NOMO-1 treated with dmso at 0.1 percent for 144 hours (cell line): ENCODE data around the gene PRDX6.
"Not testable (repeated sequence)": the region's sequence is repeated elsewhere in the genome, so short reads cannot be mapped to it uniquely, and the experiment has no call there.

Experiments
- DNase-seq: peaks from one replicate; lab custom pipeline; 2025; ENCODE audit not compliant: unreplicated experiment; lab: John Stamatoyannopoulos, UW

Gene PRDX6

GRCh38 chr1:173495609-173496267, 18.6 kb downstream of the PRDX6 start:
- DNase-seq, result no peak

GRCh38 chr1:173496757-173497320, 19.7 kb downstream of the PRDX6 start:
- DNase-seq, result no peak

DNA sequence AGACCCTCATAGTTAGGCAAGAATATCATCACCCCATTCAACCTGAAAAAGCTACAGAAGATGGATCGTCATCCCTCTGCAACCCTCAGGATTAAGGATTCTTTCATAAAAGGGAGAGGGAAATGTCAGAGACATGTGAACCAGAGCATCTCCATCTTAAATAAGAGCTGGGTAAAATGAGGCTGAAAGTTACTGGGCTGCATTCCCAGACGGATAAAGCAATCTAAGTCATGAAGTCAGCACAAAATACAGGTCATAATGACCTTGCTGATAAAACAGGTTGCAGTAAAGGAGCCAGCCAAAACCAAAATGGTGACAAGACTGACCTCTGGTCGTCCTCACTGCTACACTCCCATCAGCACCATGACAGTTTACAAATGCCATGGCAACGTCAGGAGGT, 22.6 kb downstream of the PRDX6 start:
- DNase-seq, result no peak

- no peak for DNase-seq
Measured at GRCh38 chr1:173502104-173502503, 25.0 kb downstream of the PRDX6 start.

DNA sequence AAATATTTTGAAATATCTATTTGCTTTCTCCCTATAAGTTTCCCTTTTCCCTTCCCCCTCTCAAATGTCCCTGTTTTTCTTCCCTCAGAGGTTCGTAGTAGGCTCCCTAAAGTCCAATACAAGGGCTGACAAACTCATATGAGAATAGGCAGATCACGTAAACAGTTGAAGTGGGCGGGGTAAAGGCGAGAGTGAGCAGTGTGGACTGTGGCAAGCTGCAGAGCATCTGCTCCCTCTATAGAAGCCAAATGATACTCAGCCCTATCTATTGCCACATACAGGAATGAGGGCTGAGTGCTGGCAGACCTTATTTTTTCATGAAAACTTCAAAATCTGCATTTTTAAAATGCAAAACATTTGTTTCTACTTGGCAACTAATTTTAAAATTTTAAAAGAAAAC, 26.3 kb downstream of the PRDX6 start:
- no peak for DNase-seq

GRCh38 chr1:173504268-173504667, 27.1 kb downstream of the PRDX6 start:
- no peak for DNase-seq

DNA sequence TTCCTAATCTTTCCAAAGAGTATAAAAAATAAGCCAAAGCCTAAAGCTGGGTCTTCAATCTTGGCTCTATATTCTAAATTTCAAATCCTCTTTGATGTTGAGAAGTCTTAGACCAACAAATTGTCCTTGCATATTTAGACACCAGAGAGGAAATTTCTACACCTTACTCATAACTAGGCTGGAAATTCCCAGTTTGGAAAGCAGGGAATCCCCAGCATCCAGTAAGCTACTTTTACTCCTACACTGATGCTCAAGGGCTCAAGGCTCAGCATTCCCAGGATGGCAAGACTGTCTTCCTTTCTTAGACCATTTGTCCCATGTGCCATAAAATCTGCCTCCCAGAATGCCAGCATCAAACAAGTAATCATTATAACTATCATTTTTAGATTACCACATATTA, 28.3 kb downstream of the PRDX6 start:
- no peak for DNase-seq

- DNase-seq, result no peak
Measured at GRCh38 chr1:173506437-173506836, 29.3 kb downstream of the PRDX6 start.

DNA sequence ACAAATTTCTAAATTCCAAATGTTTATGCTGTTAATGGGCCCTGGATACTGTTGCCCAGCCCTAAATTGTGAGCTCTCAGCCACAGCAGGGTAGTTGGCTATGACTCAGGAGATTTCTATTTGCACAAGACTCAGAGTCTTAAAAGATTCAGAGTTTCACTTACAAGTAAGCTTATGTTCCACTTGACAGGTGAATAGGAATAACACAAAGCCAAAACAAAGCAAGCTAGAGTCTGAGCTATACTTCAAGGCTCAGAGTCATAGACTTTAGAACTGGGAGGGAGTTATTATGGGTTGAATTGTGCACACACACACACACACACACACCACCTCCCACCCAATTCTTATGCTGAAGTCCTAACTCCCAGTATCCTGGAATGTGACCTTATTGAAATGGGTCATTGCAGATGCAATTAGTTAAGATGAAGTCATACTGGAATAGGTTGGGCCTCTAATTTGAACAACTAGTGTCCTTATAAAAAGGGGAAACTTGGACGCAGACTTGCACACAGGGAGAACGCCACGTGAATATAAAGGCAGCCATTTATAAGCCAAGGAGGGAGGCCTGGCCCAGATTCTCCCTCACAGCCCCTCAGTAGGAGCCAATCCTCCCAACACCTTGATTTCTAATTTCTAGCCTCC, 30.2 kb downstream of the PRDX6 start:
- no peak for DNase-seq

DNA sequence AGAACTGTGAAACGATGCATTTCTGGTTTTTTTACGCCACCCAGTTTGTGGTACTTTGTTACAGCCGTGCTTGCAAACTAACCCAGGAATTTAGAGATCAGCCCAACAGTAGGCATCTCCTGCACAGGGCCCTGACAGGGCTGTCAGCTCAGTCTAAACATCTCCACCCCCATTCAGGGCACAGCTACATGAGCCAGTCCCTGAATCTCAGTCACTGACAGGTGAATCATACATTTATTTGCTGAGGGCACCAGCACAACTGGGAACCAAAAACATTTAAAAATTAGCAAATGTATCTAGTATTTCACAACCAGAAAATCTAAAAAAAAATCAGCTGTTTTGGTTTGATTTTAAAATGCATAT, 30.7 kb downstream of the PRDX6 start:
- no peak for DNase-seq

DNA sequence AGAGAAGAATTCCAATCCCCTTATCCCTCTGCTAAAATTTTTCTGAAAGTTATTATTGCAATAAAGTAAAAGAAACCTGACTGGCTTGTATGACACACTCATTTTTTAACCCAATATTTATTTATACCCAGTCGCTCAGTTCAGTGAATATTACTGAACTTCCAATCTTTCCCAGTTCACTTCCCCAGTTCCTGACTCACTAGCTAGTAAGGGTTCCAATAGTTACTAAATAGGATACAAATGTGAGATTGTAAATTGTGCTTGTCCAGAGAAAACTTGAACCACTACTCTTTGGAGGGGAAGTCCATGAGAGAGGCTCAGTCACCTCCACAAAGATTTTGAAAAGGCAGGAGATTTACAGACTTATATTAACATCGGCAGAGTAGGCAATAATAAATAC, 31.4 kb downstream of the PRDX6 start:
- DNase-seq, result no peak

GRCh38 chr1:173509797-173510196, 32.7 kb downstream of the PRDX6 start:
- DNase-seq, result no peak

DNA sequence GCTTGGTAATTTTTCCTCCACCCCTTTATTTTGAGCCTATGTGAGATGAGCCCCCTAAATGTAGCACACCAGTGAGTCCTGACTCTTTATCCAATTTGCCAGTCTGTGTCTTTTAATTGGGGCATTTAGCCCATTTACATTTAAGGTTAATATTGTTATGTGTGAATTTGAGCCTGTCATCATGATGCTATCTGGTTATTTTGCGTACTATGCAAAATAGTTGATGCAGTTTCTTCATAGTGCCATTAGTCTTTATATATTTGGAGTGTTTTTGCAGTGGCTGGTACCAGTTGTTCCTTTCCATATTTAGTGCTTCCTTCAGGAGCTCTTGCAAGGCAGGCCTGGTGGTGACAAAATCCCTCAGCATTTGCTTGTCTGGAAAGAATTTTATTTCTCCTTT, 37.4 kb downstream of the PRDX6 start:
- DNase-seq, result not testable (repeated sequence)

GRCh38 chr1:173520799-173521198, 43.7 kb downstream of the PRDX6 start:
- DNase-seq, result no peak

DNA sequence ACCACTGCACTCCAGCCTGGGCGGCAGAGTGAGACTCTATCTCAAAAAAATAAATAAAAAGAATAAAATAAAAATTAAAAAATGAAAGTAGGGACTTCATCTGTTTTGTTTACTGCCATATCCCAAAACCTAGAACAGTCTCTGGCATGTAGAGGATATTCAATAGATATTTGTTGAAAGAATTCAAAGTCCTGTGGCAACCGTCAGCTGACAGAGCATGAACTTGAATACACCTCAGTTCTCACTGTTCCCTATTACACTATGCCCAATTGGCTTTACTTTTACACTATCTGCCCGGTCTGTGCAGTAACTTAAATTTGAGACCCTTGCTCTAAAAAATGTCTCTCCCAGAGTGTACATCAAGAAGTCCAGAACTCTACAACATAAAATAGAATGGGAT, 46.2 kb downstream of the PRDX6 start:
- no peak for DNase-seq

DNA sequence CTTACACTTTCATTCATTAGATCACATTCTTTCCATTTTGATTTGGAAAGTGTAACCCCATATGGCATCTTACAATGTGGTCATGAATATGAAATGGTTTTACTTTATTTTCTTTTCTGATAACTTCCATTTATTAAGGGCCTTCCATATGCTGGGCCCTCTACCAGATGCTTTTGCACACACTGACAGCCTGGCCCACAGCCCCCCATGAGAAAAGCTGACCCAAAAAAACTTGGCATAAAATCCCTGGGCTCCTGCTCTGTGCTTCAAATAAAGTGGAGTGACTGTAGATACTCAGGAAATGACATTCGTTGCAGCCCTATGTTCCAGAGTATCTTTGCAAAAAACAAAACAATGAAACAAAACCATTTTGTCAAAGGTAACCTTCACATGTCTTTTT, 48.8 kb downstream of the PRDX6 start:
- no peak for DNase-seq

DNA sequence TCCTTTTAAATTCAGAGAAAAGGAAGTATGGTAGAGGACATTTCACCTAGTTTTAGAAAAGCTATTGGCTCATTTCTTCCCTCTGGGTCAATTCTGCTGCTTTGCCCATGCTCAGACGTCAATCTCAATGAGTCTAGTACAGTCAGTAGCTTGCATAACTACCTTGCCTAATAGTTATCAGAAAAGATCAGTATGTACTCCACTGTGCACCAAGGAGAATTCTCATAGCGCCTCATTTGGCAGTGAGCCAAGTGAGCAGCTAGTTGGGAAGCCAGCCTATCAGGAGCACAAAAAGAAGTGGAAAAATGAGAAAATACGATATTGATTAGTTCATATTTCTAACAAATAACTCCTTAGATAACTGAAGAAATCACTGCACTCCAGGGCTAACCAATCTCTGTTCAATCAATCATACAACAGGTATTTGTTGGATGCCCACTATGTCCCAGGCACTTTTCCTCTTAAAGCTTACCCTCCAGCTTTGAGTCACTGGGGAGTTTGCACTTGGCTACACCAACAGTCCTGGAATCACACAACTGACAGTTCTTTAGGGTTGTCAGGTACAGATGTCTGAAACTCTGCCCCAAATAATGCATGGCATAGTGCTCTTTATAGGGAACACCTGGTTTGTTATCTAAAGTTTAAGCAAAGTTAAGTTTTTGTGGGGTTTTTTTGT, 50.2 kb downstream of the PRDX6 start:
- DNase-seq, result no peak

GRCh38 chr1:173529106-173529505, 52.0 kb downstream of the PRDX6 start:
- no peak for DNase-seq

DNA sequence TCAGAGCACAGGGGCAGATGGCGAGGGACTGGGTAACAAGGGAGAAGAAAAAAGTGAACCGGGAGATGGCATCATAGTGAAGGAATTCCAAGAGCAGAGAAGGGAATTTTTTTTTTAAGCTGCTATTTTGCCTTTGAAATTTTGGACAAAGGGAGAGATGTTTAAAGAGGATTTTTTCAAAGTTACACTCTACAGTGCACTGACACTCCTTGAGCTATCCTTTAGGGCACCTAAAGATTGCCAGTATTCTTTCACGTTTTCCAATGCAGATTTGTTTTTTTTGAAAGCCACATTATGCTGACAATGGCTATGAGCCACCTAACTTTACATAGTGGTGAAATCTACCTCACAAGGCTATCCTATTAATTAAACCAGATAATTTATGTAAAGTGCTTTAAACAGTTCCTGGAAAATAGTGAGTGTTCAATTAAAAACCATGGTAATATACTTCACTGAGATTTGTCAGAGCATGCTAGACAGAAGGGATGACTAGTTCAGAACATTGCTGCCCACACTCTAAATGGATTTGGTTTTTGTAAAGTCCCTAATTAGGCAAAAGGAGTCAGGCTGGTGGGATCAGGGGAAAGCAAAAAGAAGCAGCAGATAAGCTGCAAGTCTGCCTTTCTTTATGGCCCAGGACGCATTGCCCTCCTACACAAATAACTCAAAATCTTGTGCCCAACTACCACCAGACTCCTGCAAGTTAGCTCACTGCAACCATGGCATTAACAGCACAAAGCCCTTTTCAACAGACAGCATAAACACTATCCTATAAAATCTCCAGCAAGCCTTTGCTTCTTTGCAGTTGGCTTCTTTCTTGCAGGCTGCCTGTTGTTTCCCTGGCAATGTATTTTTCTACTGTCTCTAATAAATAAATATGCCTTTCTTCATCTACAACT, 53.9 kb downstream of the PRDX6 start:
- no peak for DNase-seq

- DNase-seq, result no peak
Measured at GRCh38 chr1:173532237-173532636, 55.1 kb downstream of the PRDX6 start.

DNA sequence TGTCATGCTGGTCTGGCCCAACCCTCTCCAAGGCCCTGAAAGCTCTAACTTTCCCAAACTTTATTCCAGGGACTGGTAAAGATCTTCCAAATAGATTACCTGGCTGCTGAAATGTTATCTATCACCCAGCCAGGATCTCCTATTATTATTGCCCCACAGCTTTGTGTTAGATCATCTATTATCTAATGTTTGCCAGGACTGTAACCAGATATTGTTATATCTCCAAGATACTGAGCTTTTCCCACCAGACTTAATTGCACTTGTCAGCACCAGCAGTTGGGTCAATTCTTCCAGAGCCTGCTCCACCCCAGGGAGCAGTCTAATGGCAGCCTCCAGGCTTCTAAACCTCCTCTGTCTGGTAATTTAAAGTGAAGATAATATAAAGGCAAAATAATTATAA, 59.1 kb downstream of the PRDX6 start:
- no peak for DNase-seq
